GM12864 (cell line): ENCODE data around the gene RING1.

Source experiments
- DNase-seq: peaks from one replicate; pipeline ENCODE4 v3.0.0-alpha.2; 2011; ENCODE audit warnings: low read depth
- H3K4me3 ChIP-seq: 2 replicates; pipeline ENCODE4 v1.5.1; 2011; ENCODE audit warnings: mild to moderate bottlenecking, low read depth, low read length, control low read depth
- CTCF ChIP-seq: IDR thresholded peaks from 2 replicates; pipeline ENCODE4 v1.5.1; 2011; ENCODE audit warnings: low read depth, mild to moderate bottlenecking, moderate library complexity, low read length, control low read depth, inconsistent platforms; ENCODE audit errors: missing control alignments

RING1 gene

GRCh38 chr6:33189164-33189563 is 19.1 kb upstream of the RING1 start:
- DNase-seq = no peak
- TF ChIP-seq CTCF = no peak
- H3K4me3 ChIP-seq = no peak overlapping the region

GRCh38 chr6:33189625-33190448 is 18.5 kb upstream of the RING1 start:
- no peak for DNase-seq
- TF ChIP-seq CTCF = no peak
- no peak overlapping the region for H3K4me3 ChIP-seq

DNA sequence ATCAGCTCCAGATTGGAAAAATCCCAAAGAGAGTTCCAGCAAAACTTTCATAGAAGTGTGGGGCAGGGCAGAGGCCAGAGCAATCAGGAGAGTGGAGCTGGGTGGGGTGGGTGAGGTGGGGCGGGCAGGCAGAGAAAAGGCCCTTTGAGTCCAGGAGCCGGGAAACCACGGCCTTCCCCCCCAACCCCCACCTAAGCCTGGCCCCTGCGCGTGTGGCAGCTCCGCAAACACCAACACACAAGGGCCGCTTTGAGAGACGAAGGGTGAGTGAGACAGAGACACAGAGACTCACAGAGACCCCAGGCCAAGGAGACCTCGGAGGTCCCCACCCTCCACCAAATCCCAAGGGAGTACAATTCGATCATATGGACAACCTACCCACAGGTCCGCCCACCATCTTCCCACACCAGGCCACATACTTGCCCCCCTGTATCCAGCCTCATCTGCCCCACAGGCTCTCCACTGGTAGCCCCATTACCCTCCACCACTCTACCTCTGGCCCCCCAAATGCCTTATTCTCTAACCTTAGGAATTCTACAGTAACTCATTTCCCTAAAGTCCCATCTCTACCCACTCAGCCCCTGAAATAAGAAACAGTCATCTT is 17.7 kb upstream of the RING1 start:
- no peak overlapping the region for H3K4me3 ChIP-seq
- DNase-seq = no peak
- no peak for TF ChIP-seq CTCF

DNA sequence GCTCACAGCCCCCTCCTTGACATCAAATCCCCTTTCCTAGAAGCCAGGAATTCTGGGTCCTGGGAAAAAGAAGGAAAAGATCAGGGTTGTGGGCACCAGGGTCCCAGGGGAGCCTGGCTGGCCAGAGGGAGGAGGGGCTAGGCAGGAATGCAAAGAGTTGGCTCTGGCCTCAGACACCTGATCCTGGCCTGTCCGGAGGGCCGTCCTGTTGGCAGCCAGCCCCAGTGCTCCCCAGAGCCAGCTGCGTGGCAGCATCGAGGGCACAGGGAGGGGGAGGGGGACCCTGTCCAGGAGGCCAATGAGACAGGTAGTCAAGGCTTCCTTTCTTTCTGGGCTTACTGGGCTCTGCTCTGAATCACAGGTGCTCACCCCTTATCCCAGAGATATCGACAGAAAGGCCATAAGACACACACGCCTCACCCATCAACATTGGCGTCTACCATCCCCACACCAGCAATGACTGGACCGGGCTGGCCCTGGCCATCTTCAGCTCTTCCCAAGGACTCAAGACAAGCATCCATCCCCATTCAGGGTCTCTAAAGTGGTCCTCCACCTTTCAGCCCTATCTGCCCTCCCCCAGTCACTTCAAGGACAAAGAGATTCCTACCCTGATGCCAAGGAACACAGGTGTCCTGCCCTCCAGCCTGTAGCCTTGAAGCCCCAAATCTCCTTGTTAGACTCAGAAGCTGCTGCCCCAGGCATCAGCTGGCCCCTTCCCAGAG is 16.8 kb upstream of the RING1 start:
- no peak overlapping the region for H3K4me3 ChIP-seq
- no peak for TF ChIP-seq CTCF
- no peak for DNase-seq

DNA sequence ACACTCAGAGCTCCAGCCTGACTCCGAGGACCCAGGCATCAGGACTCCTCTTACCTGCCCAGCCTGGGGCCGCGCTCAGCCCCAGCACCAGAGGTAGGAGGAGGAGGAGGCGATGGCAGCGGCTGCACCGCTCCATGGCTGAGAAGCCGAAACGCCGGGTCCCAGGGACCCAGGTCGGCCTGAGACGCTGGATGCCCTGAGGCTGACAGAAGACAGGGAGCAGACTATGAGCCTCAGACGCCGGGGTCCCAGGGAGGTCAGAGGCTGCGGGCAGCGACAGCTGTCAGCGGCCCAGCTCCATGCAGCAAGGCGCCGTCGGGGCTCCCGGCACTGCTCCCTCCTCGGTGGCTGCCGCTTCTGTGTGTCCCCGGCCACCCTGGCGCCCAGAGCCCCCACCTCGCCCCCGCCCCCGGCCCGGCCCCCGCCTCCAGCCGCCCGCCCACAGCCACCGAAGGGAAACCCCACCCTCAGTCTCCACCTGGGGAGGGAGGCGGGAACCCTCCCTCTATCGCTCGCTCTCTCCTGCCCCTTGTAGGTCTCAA is 16.1 kb upstream of the RING1 start, which contains the start of gene COL11A2:
Gene COL11A2 (minus strand): TSS at position 363 of the 542 bp plus-strand sequence. CDS start 227 bp downstream, at position 136.
- TF ChIP-seq CTCF = no peak
- DNase-seq = no peak
- no peak within 1 kb of the TSS for H3K4me3 ChIP-seq

DNA sequence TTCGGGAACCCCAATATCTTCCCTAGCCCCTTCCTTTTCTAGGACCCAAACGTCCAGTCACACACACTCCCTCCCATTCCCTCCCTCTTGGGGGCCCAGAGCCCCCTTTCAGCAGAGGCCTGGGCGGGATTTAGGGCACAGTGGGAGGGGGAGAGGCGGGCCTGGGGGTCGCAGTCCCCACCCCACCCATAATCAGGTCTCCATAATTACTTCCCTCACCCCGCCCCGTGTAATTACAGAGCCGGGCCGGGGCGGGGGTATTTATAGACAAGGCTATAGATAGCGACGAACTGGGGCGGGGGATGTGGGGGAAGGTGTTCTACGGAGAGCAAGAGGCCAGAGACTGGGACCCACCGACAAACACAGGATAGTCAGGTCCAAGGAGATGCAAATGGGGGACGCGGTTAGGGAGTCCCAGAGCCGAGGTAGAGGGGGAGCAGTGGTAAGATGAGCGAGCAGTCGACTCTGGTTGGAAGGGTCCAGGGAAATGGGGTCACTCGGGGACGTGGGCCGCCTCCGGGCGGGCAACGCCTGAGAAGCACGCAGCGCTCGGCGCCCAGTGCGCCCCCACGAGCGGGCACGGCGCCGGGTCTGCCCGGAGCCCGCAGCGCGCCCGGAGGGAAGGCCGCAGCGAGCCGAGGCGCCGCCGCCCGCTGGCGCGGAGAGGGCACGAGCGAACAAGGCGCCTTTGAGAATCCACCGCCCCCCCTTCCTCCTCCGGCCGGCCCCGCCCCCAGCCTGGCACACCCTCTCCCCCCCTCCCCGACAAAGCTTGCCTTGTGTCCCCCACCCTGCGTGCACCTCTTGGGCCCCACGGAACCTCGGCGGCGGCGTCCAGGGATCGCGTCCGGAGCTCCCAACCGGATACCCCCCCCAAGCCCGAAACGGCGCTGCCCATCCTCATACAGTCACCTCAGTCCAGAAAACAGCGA is 15.4 kb upstream of the RING1 start:
- no peak for TF ChIP-seq CTCF
- no peak overlapping the region for H3K4me3 ChIP-seq
- no peak for DNase-seq
